HepG2 (cell line): ENCODE results near the gene BRD3. TPM values are rescaled to one million over a fixed set of nuclear protein-coding genes. Genes with fewer than 3 reads are reported as not detected.

Experiments used
- KMT2B ChIP-seq: IDR thresholded peaks from 2 replicates; pipeline ENCODE4 v1.6.1; 2016; ENCODE audit warnings: missing genetic modification reagents, missing compliant biosample characterization
- MBNL3 ChIP-seq: fragments of 250-450 bp; sonication (Bioruptor Pico); conservative IDR thresholded peaks from 2 replicates; pipeline ENCODE4 v1.8.0; 2022; ENCODE audit warnings: mild to moderate bottlenecking, inconsistent platforms
- MEIS1 ChIP-seq: sonication (generic); formaldehyde crosslinking; IDR thresholded peaks from 2 replicates; pipeline ENCODE4 v1.9.0; 2021; ENCODE audit warnings: mild to moderate bottlenecking, missing genetic modification reagents, moderate library complexity, borderline replicate concordance
- SMAD9 ChIP-seq: sonication (generic); formaldehyde crosslinking; IDR thresholded peaks from 2 replicates; pipeline ENCODE4 v1.5.1; 2020; ENCODE audit warnings: mild to moderate bottlenecking, missing genetic modification reagents
- THAP9 ChIP-seq: sonication (generic); formaldehyde crosslinking; IDR thresholded peaks from 2 replicates; pipeline ENCODE4; 2020; ENCODE audit warnings: missing genetic modification reagents, mild to moderate bottlenecking, borderline replicate concordance
- ZFP82 ChIP-seq: sonication (generic); formaldehyde crosslinking; IDR thresholded peaks from 2 replicates; pipeline ENCODE4 v1.5.1; 2020; ENCODE audit warnings: mild to moderate bottlenecking, missing genetic modification reagents, borderline replicate concordance
- ZNF746 ChIP-seq: sonication (generic); formaldehyde crosslinking; IDR thresholded peaks from 2 replicates; pipeline ENCODE4 v1.8.0; 2022; ENCODE audit warnings: mild to moderate bottlenecking, missing genetic modification reagents
- ZNF775 ChIP-seq: sonication (generic); formaldehyde crosslinking; IDR thresholded peaks from 2 replicates; pipeline ENCODE4 v1.4.0; 2020; ENCODE audit warnings: missing genetic modification reagents, mild to moderate bottlenecking, moderate library complexity, borderline replicate concordance
- ZNF781 ChIP-seq: sonication (generic); formaldehyde crosslinking; IDR thresholded peaks from 2 replicates; pipeline ENCODE4 v1.5.1; 2020; ENCODE audit warnings: borderline replicate concordance, mild to moderate bottlenecking, missing genetic modification reagents; ENCODE audit errors: not compliant biosample characterization
- polyA plus RNA-seq, 8 experiments: library from polyadenylated mRNA; depleted of rRNA in 3 of 8; stranded (reverse) in 7 of 8; unstranded in 1 of 8; fragments of >200 nt; fragmentation: Illumina TruSeq in 4 of 8; extraction: Trizol in 4 of 8; gene quantifications; 2 replicates each; pipeline versions ENCODE4 v1.2.1 to v1.2.3, GENCODE V29; 2011 to 2016; ENCODE audit warnings: low read depth in 4 of 8, missing spikeins in 1 of 8, mixed read lengths in 1 of 8; ENCODE audit not compliant: insufficient read depth in 1 of 8
- total RNA-seq, 5 experiments: library from RNA; depleted of rRNA; stranded (reverse); fragments of >200 nt; fragmentation: Illumina TruSeq; extraction: Trizol; gene quantifications; 2 replicates each; pipeline ENCODE4 v1.2.3, GENCODE V29; 2016; ENCODE audit warnings: low read depth in 1 of 5

The BRD3 gene
- total and polyA plus RNA-seq, 2 of the 13 experiments (the other 11 are each of a cell fraction or from before 2014, with no cell fraction given) = 5.9 to 12.9 TPM

GRCh38 chr9:134071149-134071548 lies 3.3 kb upstream of the BRD3 start (continued):
- TF ChIP-seq THAP9 (CRISPR knock-in tag) (no peak), ZNF781 (CRISPR knock-in tag) (no peak), MEIS1 (CRISPR knock-in tag) (no peak), ZNF746 (CRISPR knock-in tag) (no peak), MBNL3 (CRISPR knock-in tag) (no peak), SMAD9 (CRISPR knock-in tag) (no peak), ZNF775 (no peak), KMT2B (CRISPR knock-in tag) (no peak), ZFP82 (CRISPR knock-in tag) (no peak)
- TF ChIP-seq, all 625 proteins: peak for 2
